Measurements from ENCODE around the gene HMCN1.
"Not testable (repeated sequence)": the region's sequence is repeated elsewhere in the genome, so short reads cannot be mapped to it uniquely, and the experiment has no call there.

HMCN1 gene

GRCh38 chr1:185864889-185865517 is 130.8 kb downstream of the HMCN1 start:
- H3K4me3 ChIP-seq (ENCODE audit: low read length), result no peak overlapping the region
- no peak for TF ChIP-seq ZNF274 (IDR thresholded peaks at IDR 0.05; ENCODE audit: low read depth, low read length)

- TF ChIP-seq ZNF274 (IDR thresholded peaks at IDR 0.05; ENCODE audit: low read depth, low read length), result no peak
Observed at GRCh38 chr1:185869590-185869989, 135.4 kb downstream of the HMCN1 start.

GRCh38 chr1:185871627-185872150 is 137.5 kb downstream of the HMCN1 start:
- no peak overlapping the region for H3K4me3 ChIP-seq (ENCODE audit: low read length)
- TF ChIP-seq ZNF274 (IDR thresholded peaks at IDR 0.05; ENCODE audit: low read depth, low read length), result no peak

More at GRCh38 chr1:185869590-185869989, 135.4 kb downstream of the HMCN1 start:
- H3K4me3 ChIP-seq (ENCODE audit: low read length), result no peak overlapping the region

- no peak for TF ChIP-seq ZNF274 (IDR thresholded peaks at IDR 0.05; ENCODE audit: low read depth, low read length)
Observed at GRCh38 chr1:185874246-185874645, 140.1 kb downstream of the HMCN1 start.

GRCh38 chr1:185880330-185880729 is 146.1 kb downstream of the HMCN1 start:
- H3K4me3 ChIP-seq (ENCODE audit: low read length), result no peak overlapping the region
- TF ChIP-seq ZNF274 (IDR thresholded peaks at IDR 0.05; ENCODE audit: low read depth, low read length), result no peak

More at GRCh38 chr1:185874246-185874645, 140.1 kb downstream of the HMCN1 start:
- no peak overlapping the region for H3K4me3 ChIP-seq (ENCODE audit: low read length)

- no peak for TF ChIP-seq ZNF274 (IDR thresholded peaks at IDR 0.05; ENCODE audit: low read depth, low read length)
- H3K4me3 ChIP-seq (ENCODE audit: low read length), result no peak overlapping the region
Observed at GRCh38 chr1:185880779-185881333, 146.7 kb downstream of the HMCN1 start.

GRCh38 chr1:185886046-185886445 is 151.9 kb downstream of the HMCN1 start:
- TF ChIP-seq ZNF274 (IDR thresholded peaks at IDR 0.05; ENCODE audit: low read depth, low read length), result no peak
- no peak overlapping the region for H3K4me3 ChIP-seq (ENCODE audit: low read length)

GRCh38 chr1:185886671-185887070 is 152.5 kb downstream of the HMCN1 start:
- H3K4me3 ChIP-seq (ENCODE audit: low read length), result no peak overlapping the region
- no peak for TF ChIP-seq ZNF274 (IDR thresholded peaks at IDR 0.05; ENCODE audit: low read depth, low read length)

GRCh38 chr1:185892831-185893403 is 158.7 kb downstream of the HMCN1 start:
- H3K4me3 ChIP-seq (ENCODE audit: low read length), result not testable (repeated sequence)

GRCh38 chr1:185894791-185895190 is 160.6 kb downstream of the HMCN1 start:
- no peak for TF ChIP-seq ZNF274 (IDR thresholded peaks at IDR 0.05; ENCODE audit: low read depth, low read length)
- no peak overlapping the region for H3K4me3 ChIP-seq (ENCODE audit: low read length)

- H3K4me3 ChIP-seq (ENCODE audit: low read length), result no peak overlapping the region
- no peak for TF ChIP-seq ZNF274 (IDR thresholded peaks at IDR 0.05; ENCODE audit: low read depth, low read length)
Observed at GRCh38 chr1:185895208-185895900, 161.2 kb downstream of the HMCN1 start.

GRCh38 chr1:185896863-185897262 is 162.7 kb downstream of the HMCN1 start:
- no peak overlapping the region for H3K4me3 ChIP-seq (ENCODE audit: low read length)
- no peak for TF ChIP-seq ZNF274 (IDR thresholded peaks at IDR 0.05; ENCODE audit: low read depth, low read length)

- TF ChIP-seq ZNF274 (IDR thresholded peaks at IDR 0.05; ENCODE audit: low read depth, low read length), result no peak
- H3K4me3 ChIP-seq (ENCODE audit: low read length), result no peak overlapping the region
Observed at GRCh38 chr1:185906186-185906585, 172.0 kb downstream of the HMCN1 start.

GRCh38 chr1:185907246-185907645 is 173.1 kb downstream of the HMCN1 start:
- no peak overlapping the region for H3K4me3 ChIP-seq (ENCODE audit: low read length)
- no peak for TF ChIP-seq ZNF274 (IDR thresholded peaks at IDR 0.05; ENCODE audit: low read depth, low read length)

- TF ChIP-seq ZNF274 (IDR thresholded peaks at IDR 0.05; ENCODE audit: low read depth, low read length), result no peak
- H3K4me3 ChIP-seq (ENCODE audit: low read length), result no peak overlapping the region
Observed at GRCh38 chr1:185911978-185912377, 177.8 kb downstream of the HMCN1 start.
